T-helper 22 cell (primary cell): ENCODE measurements around the gene PNMA8B.

Experiments used
- DNase-seq: peaks from one replicate; pipeline ENCODE4 v3.0.0-alpha.2; 2020; ENCODE audit warnings: low read depth

The PNMA8B gene

GRCh38 chr19:46454244-46454643 lies 41.4 kb downstream of the PNMA8B start:
- DNase-seq, result no peak

- no peak for DNase-seq
Observed at GRCh38 chr19:46453661-46454060, 42.0 kb downstream of the PNMA8B start.

GRCh38 chr19:46452186-46452585 lies 43.5 kb downstream of the PNMA8B start:
- no peak for DNase-seq

- DNase-seq, result no peak
Observed at GRCh38 chr19:46451352-46451751, 44.3 kb downstream of the PNMA8B start.

GRCh38 chr19:46450737-46451136 lies 44.9 kb downstream of the PNMA8B start:
- no peak for DNase-seq

- no peak for DNase-seq
Observed at GRCh38 chr19:46449228-46449627, 46.4 kb downstream of the PNMA8B start.

- no peak for DNase-seq
Observed at GRCh38 chr19:46448601-46449000, 47.1 kb downstream of the PNMA8B start.

- DNase-seq, result no peak
Observed at GRCh38 chr19:46447824-46448223, 47.8 kb downstream of the PNMA8B start.

- no peak for DNase-seq
Observed at GRCh38 chr19:46447006-46447405, 48.7 kb downstream of the PNMA8B start.

GRCh38 chr19:46446021-46446420 lies 49.6 kb downstream of the PNMA8B start:
- no peak for DNase-seq

GRCh38 chr19:46442808-46443450 lies 52.7 kb downstream of the PNMA8B start:
- no peak for DNase-seq

- DNase-seq, result no peak
Observed at GRCh38 chr19:46441866-46442265, 53.8 kb downstream of the PNMA8B start.
